LNCAP (cell line): ENCODE results near the gene MRPL23.

ENCODE experiments used
- TF ChIP-seq, protein P1 (sequence below): fragments of 450-650 bp; IDR thresholded peaks from 2 replicates; pipeline ENCODE4 v1.5.1; 2017; ENCODE audit warnings: mild to moderate bottlenecking

The MRPL23 gene

DNA sequence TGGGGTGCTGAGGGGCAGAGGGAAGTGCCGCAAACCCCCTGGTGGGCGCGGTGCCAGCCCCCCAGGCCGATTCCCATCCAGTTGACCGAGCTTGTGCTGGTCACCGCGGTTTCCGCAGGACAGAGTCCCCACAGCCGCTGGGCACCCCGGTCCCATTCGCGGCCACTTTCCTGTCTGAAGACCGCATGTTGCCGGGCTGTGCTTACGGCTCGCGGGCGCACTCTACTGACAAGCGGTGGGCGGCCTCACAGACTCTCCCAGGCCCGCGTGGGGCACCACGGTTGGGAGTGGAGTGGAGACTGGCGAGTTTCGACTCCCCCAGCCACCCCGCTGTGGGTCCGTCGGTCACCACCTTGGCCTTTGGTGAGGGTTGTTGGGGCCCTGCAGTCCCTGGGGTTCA, 51.2 kb downstream of the MRPL23 start:
- TF ChIP-seq, protein P1, sequence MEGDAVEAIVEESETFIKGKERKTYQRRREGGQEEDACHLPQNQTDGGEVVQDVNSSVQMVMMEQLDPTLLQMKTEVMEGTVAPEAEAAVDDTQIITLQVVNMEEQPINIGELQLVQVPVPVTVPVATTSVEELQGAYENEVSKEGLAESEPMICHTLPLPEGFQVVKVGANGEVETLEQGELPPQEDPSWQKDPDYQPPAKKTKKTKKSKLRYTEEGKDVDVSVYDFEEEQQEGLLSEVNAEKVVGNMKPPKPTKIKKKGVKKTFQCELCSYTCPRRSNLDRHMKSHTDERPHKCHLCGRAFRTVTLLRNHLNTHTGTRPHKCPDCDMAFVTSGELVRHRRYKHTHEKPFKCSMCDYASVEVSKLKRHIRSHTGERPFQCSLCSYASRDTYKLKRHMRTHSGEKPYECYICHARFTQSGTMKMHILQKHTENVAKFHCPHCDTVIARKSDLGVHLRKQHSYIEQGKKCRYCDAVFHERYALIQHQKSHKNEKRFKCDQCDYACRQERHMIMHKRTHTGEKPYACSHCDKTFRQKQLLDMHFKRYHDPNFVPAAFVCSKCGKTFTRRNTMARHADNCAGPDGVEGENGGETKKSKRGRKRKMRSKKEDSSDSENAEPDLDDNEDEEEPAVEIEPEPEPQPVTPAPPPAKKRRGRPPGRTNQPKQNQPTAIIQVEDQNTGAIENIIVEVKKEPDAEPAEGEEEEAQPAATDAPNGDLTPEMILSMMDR: no peak

DNA sequence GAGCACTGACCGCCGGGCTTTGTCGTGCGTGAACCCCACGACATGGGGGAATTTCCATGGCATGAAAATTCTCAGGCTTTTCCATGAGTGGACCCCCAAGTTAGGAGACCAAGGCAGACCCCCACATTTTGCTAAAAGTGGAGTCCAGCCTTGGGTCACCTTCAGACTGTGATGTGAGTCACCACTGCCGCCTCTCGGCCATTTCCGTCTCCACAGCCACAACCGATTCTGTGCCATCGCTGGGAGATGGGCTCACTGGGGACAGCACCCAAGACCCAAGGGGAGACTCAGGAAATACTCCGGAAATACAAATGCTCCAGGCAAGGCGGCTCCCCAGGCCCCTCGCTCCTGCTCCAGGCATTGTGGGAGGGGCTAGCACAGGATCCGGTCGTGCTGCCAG, 51.7 kb downstream of the MRPL23 start:
- TF ChIP-seq, protein P1: no peak

DNA sequence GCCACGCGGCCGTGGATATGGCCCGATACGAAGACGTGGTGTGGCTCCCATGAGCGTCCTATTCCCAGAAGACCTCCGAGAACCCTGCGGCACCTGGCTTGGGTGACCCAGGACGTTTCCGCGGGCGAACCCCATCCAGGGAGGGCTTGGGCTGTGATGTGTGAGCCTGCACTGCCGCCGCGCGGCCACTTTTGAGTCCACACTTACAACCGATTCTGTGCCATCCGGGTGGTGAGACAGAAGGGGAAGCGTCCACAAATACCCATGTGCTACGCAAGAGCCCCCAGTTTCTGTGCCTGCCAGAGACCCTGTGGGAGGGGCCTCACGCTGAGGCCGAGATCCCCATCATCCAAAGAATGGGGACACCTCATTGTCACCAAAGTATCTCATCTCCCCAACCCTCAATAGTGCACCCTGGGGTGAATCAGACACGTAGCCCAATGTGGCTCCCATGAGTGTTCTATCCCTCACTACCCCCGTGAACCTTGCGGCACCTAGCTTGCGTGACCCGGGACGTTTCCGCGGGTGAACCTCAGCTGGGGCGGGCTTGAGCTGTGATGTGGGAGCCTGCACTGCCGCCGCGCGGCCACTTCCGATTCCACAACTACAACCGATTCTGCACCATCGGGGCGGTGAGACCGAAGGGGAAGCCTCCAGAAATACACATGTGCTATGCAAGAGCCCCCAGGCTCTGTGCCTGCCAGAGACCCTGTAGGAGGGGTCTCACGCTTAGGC, 55.1 kb downstream of the MRPL23 start:
- TF ChIP-seq, protein P1: no peak

DNA sequence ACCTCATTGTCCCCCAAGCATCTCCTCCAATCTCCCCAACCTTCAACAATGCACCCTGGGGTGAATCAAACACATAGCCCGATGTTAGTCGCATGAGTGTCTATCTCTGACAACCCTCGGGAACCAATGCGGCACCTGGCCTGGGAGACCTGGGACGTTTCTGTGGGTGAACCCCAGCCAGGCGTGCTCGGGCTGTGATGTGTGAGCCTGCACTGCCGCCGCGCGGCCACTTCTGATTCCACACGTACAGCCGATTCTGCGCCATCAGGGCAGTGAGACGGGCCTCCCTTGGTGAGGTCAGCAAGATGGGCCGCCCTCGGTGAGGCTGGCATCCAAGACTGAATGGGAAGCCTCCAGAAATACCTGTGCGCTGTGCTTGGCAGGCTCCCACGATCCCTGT, 55.7 kb downstream of the MRPL23 start:
- TF ChIP-seq, protein P1: no peak

DNA sequence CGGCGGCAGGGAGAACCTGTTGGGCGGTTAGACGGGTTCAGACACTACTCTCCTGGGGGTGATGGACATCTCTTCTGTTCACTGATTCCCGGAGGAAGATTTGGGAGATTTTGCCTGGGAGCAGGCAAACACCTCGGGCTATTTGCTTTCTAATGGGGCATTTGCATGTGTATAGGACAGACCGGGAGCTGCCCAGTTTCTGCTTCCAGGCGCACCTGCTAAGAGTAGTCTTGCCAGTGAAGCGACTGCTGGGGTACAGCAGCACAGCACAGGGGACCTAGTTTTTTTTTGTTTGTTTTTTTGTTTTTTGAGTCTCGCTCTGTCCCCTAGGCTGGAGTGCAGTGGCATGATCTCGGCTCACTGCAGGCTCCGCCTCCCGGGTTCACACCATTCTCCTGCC, 57.3 kb downstream of the MRPL23 start:
- TF ChIP-seq, protein P1: no peak
